ENCODE measurements around the gene BSN.

Gene BSN

DNA sequence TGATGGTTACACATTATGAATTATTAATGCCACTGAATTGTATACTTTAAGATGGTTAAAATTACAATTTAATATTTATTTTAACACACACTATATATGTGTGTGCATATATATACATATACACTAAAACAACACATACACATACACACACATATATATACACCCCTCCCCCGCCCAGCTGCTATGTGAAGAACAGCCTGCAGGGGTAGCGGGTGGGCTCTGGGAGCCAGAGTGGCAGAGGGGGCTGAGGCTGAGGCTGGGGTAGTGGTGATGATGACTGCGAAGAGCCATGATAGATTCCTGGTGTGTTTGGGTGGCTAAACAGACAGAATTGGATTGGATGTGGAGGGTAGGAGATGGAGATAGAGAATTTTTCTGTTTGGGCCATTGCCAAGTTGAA, 80.5 kb downstream of the BSN start:
- DNase-seq = no peak

DNA sequence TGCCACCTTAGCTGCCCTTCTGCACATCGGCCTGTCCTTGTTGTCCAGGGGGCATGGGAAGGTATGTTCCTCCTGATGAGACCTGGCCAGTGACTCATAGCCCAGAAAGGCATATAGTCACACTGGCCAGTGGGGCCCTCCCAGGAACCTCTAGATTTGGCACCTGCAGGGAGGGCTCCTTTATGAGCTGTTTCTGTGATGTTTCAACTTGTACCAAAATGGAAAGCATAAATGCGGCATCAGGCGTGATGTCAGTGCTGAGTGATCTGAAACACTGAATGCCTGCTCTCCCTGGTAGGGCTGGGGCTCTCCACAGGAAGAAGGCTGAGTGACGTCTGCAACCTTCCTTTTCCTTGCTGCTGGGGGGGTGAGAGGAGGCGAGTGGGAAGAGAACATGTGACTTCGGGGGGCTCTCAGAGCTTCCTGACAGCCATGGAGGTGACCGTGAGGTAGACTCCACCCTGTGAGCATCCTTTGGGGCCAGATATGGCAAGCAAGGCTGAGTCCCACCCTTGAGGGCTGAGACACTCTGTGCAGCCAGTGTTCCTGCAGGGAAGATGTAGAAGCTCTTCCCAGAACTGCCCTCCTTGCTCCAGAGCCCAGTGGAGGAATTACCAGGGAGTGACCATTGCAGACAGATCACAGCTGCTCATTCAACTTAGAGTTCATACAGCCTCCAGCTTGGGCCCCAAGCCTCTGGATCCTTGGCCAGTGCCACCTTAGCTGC, 82.8 kb downstream of the BSN start:
- no peak for DNase-seq

DNA sequence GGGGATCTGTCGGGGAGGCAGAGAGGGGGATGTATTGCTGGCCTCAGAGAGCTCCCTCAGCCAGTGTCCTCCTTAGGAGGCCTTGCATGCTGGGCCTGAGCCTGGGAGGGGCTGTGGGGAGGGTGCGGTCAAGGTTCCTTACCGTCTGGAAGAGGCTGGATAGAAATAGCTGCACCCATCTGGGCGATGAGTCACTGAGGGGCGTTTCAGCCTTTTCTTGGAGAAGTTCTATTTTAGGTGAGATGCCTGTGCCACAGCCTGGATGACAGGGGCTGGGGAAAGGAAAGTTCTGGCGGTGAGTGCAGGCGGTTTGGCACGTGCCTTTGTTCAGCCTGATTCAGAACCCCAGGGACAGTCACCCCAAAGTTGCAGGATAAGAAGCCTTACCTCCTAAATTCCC, 84.2 kb downstream of the BSN start:
- DNase-seq = peak; percentile 33

DNA sequence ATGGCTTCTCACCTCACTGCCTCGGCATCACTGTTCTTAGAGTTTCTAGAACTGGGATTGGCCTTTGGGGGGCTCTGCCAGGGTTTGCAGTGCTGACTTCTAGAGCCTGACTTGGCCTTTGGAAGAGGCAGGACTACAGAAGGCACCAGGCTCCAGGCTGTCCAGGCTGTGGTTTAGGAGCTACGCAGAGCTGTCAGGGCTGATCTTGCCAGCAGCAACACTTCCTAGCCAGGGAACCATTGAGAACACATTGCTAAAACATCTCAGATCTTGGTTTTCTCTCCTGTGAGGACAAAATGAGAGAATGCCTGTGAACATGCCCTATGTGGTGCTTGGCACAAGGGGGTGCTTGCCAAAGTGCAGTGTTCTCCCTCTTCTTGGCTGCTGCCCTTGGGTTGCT, 85.3 kb downstream of the BSN start:
- no peak for DNase-seq

DNA sequence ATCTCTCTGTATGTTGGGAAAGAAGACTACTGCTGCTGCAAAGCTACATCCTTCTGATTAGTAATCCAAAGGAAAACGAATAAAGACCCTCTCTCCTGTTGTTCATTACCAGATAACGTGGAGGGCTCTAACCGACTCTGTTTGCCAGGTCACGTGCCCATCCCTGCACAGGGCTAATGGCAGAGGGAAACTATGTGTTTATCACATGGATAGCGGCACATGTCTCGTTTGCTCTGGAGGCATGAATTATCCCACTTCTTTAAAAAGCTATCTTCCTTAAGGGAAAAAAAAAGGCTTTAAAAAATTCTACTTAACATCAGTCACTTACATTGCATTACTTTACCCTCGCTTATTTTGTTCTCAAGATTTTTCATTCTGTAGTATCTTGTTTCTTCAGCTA, 87.0 kb downstream of the BSN start:
- no peak for DNase-seq

DNA sequence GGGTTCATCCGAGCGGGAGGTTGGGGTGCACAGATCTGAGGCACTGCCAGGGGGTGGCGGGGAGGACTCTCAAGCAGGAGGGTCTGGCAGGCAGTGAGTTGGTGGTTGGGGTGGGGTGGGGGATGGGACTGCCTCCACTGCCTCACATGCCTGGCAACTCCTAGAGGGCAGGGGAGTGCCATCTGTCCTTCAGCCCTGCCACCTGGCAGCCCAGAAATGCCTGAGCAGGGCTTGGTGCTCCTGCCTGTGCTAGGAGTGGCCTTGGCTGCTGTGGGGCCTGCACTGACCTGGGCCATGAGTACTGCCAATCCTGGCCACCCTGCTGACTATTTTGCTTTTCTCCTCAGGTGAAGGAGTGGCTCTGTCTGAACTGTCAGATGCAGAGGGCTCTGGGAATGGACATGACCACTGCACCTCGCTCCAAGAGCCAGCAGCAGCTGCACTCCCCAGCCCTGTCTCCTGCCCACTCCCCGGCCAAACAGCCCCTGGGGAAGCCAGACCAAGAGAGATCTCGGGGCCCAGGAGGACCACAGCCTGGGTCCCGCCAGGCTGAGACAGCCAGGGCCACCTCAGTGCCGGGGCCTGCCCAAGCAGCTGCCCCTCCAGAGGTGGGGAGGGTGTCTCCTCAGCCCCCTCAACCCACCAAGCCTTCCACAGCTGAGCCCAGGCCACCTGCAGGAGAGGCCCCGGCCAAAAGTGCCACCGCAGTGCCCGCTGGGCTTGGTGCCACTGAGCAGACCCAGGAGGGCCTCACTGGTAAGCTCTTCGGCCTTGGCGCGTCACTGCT, 87.8 kb downstream of the BSN start:
- DNase-seq = no peak

DNA sequence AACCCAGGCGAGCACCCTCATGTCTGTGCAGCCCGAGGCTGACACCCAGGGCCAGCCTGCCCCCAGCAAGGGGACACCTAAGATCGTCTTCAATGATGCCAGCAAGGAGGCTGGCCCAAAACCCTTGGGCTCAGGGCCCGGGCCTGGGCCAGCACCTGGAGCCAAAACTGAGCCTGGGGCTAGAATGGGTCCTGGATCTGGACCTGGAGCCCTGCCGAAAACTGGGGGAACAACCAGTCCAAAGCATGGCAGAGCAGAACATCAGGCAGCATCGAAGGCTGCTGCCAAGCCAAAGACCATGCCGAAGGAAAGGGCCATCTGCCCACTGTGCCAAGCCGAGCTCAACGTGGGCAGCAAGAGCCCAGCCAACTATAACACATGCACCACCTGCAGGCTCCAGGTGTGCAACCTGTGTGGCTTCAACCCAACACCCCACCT, 88.5 kb downstream of the BSN start:
- DNase-seq = no peak

DNA sequence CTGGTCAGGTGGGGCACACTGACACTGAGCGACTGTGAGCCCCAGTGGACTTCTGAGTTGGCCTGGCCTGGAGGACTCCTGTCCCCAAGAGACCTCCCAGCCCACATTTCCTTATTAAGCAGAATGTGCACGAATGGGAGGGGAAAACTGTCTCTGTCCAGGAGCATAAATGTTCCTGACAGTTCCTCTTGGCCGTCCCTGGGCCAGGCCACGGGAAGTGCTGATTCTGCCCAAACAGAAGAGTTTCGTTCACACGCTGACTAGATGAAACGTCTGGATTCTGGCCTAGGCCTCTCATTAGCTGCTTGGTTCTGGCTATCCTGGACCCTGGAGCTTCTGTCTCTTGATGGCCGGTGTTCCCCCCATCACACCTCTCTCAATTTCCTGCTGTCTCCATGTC, 90.4 kb downstream of the BSN start:
- DNase-seq = no peak

DNA sequence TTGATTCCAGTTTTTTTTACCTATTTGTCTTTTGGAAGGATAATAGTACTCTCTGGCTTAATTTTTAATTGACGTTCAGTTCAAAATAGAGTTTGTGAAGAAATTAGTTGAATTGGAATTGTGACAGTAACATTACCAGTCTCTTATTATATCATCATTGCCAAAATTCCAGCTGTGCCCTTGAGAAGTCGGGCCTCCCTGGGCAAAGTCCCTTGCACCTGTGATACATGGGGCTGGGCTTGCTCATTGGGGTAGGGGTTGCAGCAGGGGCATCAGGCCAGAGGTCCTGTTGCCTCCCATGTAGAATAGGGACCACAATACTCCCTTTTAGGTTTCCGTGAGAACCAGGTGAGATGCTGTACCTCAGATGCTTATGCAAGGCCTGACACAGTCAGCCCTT, 92.0 kb downstream of the BSN start:
- no peak for DNase-seq

DNA sequence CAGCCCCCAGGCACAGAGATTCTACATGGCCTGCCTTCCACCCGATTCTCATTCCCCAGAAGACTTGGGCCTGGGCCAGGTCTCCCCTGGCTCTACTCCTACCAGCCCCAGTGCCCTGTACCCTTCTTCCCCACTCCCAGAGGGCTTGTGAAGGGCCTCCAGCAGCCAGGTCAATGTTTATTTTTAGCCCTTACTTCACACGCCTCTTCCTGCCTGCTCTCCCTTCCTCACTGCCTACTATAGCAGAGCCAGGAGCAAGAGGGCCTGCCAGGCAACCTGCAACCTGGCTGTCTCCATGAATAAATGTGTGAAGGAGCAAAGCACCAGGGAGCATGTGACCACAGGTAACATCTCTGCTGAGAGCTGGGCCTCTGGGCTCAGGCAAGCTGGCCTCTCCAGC, 93.5 kb downstream of the BSN start:
- DNase-seq = no peak

DNA sequence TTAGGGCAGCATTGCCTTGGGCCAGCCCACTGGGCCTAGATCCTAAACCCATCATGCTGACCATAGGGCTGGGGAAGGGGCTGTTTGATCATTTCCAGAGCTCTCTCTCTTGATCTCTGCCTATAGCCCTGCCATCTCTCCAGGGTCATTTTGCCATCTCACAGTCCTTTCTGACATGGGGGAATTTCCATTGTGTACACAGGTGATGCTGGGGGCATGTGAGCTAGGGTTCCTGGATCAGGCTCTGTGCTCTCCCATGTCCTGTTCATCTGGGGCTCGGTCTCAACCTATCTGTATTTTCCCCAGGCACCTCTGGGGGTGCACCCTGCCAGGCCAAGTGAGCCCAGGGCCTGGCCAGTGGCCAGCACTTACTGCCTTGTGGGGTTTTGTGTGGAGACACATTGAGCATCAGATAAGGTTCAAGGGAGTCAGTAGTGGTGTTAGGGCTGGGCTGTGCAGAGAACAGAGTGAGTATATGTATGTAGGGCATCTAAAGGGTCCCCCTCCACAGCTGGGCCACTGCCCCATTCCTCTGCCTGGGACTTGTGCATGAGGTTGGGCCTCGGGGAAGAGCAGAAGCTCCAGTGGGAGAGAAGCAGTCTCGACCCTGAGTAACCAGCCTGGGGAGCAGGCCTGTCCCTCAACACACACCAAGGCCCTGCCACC, 94.2 kb downstream of the BSN start:
- no peak for DNase-seq

DNA sequence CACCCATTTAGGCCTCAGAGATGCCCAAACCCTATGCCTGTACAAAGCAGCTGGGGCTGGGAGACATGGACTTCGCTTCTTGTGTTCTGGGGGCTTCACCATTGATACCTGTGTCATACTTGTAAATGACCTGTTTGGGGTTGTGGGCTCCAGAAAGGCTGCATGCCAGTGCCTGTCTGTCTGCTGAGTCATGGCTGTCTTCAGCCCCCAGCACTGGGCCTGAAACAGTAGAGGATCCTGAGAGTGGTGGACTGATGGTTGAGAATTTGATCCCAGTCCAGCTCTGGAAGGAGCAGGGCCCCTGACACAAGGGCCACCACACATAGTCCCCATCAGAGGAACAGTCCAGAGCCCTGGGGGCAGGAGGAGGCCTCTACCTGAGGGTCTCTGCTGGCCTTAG, 95.3 kb downstream of the BSN start:
- no peak for DNase-seq

DNA sequence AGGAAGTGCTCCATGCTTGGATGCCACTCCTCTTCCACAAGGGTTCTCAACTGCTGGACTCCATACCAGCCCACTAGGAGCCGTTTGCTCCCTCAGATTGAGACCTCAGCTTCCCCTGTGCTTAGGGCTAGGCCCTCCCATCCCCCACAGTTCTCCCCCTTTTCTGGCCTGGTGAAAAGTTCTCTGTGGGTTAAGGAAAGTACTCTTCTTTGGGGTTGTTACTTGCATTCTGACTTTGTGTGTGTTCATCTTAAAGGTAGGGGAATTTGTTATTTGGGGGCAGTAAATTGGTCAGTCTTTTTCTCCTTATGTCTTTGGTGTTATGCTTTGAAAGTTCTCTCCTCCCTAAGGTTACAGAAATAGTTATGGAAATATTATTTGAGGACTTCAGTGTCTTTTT, 95.9 kb downstream of the BSN start:
- no peak for DNase-seq

DNA sequence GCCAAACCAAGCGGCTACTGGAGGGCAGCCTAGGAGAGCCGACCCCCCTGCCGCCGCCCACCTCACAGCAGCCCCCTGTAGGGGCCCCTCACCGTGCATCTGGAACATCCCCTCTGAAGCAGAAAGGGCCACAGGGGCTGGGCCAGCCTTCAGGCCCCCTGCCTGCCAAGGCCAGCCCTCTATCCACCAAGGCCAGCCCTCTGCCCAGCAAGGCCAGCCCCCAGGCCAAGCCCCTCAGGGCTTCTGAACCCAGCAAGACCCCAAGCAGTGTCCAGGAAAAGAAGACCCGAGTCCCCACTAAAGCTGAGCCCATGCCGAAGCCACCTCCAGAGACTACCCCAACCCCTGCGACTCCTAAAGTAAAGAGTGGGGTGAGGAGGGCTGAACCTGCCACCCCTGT, 96.4 kb downstream of the BSN start:
- no peak for DNase-seq

DNA sequence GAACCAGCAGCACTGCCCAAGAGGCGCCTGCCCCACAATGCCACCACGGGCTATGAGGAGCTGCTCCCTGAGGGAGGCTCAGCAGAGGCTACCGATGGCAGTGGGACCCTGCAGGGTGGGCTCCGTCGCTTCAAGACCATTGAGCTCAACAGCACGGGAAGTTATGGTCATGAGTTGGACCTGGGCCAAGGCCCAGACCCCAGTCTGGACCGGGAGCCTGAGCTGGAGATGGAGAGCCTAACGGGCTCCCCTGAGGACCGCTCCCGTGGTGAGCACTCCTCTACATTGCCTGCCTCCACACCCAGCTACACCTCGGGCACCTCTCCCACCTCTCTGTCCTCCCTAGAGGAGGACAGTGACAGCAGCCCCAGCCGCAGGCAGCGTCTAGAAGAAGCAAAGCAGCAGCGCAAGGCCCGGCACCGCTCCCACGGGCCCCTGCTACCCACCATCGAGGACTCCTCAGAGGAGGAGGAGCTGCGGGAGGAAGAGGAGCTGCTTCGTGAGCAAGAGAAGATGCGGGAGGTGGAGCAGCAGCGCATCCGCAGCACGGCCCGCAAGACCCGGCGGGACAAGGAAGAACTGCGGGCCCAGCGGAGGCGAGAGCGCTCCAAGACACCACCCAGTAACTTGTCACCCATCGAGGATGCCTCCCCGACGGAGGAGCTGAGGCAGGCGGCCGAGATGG, 98.1 kb downstream of the BSN start:
- no peak for DNase-seq

DNA sequence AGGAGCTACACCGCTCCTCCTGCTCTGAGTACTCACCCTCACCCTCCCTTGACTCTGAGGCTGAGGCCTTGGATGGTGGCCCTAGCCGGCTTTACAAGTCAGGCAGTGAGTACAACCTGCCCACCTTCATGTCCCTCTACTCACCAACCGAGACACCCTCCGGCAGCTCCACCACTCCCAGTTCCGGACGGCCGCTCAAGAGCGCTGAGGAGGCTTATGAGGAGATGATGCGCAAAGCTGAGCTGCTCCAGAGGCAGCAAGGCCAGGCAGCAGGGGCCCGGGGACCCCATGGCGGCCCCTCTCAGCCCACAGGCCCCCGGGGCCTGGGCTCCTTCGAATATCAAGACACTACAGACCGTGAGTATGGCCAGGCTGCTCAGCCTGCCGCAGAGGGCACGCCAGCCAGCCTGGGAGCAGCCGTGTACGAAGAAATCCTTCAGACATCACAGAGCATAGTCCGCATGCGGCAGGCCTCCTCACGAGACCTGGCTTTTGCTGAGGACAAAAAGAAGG, 98.7 kb downstream of the BSN start:
- no peak for DNase-seq

DNA sequence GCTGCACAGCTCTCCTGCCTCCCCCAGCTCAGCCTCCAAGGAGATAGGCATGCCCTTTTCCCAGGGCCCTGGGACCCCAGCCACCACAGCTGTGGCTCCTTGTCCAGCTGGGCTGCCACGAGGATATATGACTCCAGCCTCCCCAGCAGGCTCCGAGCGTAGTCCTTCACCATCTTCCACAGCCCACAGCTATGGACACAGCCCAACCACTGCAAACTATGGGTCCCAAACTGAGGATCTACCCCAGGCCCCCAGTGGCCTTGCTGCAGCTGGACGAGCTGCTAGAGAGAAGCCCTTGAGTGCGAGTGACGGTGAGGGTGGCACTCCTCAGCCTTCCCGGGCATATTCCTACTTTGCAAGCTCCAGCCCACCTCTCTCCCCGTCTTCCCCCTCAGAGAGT, 99.3 kb downstream of the BSN start:
- DNase-seq = no peak

DNA sequence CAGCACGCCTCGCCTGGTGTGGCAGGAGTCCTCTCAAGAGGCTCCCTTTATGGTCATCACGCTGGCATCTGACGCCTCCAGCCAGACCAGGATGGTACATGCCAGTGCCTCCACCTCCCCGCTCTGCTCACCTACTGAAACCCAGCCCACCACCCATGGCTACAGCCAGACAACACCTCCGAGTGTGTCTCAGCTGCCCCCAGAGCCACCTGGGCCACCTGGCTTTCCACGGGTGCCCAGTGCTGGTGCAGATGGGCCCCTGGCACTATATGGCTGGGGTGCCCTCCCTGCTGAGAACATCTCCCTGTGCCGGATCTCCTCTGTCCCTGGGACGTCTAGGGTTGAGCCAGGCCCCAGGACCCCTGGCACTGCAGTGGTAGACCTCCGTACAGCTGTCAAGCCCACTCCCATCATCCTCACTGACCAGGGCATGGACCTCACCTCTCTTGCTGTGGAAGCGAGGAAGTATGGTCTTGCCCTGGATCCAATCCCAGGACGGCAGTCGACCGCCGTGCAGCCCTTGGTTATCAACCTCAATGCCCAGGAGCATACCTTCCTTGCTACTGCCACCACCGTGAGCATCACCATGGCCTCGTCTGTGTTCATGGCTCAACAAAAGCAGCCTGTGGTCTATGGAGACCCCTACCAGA, 100.0 kb downstream of the BSN start:
- no peak for DNase-seq

DNA sequence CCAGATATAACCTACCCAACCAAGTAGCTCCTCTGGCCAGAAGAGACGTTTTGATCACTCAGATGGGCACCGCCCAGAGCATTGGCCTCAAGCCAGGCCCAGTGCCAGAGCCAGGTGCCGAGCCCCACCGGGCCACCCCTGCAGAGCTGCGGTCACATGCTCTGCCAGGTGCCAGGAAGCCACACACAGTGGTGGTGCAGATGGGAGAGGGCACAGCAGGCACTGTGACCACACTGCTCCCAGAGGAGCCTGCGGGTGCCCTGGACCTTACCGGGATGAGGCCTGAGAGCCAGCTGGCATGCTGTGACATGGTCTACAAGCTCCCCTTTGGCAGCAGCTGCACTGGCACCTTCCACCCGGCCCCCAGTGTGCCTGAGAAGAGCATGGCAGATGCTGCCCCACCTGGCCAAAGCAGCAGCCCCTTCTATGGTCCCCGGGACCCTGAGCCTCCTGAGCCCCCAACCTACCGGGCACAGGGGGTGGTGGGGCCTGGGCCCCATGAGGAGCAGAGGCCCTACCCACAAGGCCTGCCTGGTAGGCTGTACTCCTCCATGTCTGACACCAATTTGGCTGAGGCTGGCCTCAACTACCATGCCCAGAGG, 100.8 kb downstream of the BSN start:
- no peak for DNase-seq

DNA sequence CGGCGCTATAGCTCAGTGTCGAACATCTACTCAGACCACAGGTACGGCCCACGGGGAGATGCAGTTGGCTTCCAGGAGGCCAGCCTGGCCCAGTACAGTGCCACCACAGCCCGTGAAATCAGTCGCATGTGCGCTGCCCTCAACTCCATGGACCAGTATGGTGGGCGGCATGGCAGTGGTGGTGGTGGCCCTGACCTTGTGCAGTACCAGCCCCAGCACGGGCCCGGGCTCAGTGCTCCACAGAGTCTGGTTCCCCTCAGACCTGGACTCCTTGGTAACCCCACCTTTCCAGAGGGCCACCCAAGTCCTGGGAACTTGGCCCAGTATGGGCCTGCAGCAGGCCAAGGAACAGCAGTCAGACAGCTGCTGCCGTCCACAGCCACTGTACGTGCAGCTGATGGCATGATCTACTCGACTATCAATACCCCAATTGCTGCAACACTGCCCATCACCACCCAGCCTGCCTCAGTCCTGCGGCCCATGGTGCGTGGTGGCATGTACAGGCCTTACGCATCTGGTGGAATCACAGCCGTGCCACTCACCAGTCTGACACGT, 101.5 kb downstream of the BSN start:
- no peak for DNase-seq

DNA sequence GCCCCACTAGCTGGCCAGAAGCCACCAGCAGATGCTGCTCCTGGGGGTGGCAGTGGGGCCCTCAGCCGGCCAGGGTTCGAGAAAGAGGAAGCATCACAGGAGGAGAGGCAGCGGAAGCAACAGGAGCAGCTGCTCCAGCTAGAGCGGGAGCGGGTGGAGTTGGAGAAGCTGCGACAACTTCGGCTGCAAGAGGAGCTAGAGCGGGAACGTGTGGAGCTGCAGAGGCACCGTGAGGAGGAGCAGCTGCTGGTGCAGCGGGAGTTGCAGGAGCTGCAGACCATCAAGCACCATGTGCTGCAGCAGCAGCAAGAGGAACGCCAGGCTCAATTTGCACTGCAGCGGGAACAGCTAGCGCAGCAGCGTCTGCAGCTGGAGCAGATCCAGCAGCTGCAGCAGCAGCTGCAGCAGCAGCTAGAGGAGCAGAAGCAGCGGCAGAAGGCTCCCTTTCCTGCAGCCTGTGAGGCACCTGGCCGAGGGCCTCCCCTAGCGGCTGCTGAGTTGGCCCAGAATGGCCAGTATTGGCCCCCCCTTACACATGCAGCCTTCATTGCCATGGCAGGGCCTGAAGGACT, 102.3 kb downstream of the BSN start:
- peak; percentile 4 for DNase-seq
